CD4-positive, alpha-beta memory T cell (primary cell): Measurements from ENCODE around the gene TACC2. TPM values are rescaled to one million over a fixed set of nuclear protein-coding genes. Genes with fewer than 3 reads are reported as not detected.
A peak's percentile ranks its signal among the peaks of the same experiment; 100 is the strongest.

Source experiments
- CTCF ChIA-PET: fragments of 350-600 bp; sonication (Branson Sonifier 250); formaldehyde crosslinking; loops from one replicate; lab custom pipeline; 2021; ENCODE audit warnings: inconsistent platforms; ENCODE audit not compliant: partially characterized antibody; lab: Charles Lee
- POLR2A ChIA-PET: fragments of 350-600 bp; sonication (Branson Sonifier 250); formaldehyde crosslinking; loops from one replicate; lab custom pipeline; 2021; ENCODE audit not compliant: partially characterized antibody; lab: Charles Lee
- DNase-seq, 5 donors: peaks; one replicate each; pipeline versions ENCODE4 v3.0.0 to v3.0.0-alpha.2; 2020 to 2022; ENCODE audit warnings: mixed read lengths in 1 of 5
- H3K27ac ChIP-seq: one replicate; pipeline ENCODE4 v1.7.0; 2013; ENCODE audit warnings: low read depth, low read length
- H3K27me3 ChIP-seq: 2 replicates; pipeline ENCODE4 v1.7.0; 2013; ENCODE audit warnings: mild to moderate bottlenecking, low read length, moderate library complexity; ENCODE audit not compliant: insufficient read depth
- H3K36me3 ChIP-seq: 2 replicates; pipeline ENCODE4 v1.7.0; 2013; ENCODE audit warnings: mild to moderate bottlenecking, low read length, moderate library complexity; ENCODE audit not compliant: insufficient read depth
- H3K4me1 ChIP-seq: 2 replicates; pipeline ENCODE4 v1.7.0; 2013; ENCODE audit warnings: mild to moderate bottlenecking, low read length, moderate library complexity; ENCODE audit not compliant: insufficient read depth
- H3K4me3 ChIP-seq, 2 donors: one replicate each; pipeline ENCODE4 v1.7.0; 2013; ENCODE audit warnings: low read length in 2 of 2, mild to moderate bottlenecking in 1 of 2
- H3K9me3 ChIP-seq, 2 donors: one replicate each; pipeline ENCODE4 v1.7.0; 2013; ENCODE audit warnings: low read length in 2 of 2, control low read depth in 1 of 2; ENCODE audit not compliant: control insufficient read depth in 1 of 2
- H3K27ac Mint-ChIP-seq, 7 donors: one replicate each; pipeline ENCODE4 v1.8.0; 2020 to 2021; ENCODE audit warnings: mixed read lengths in 7 of 7, mild to moderate bottlenecking in 6 of 7, inconsistent platforms in 3 of 7, moderate library complexity in 3 of 7
- H3K27me3 Mint-ChIP-seq, 2 donors: one replicate each; pipeline ENCODE4 v1.8.0; 2020 to 2021; ENCODE audit warnings: mixed read lengths in 2 of 2
- H3K36me3 Mint-ChIP-seq, 2 donors: one replicate each; pipeline ENCODE4 v1.8.0; 2020 to 2021; ENCODE audit warnings: mixed read lengths in 2 of 2, inconsistent platforms in 1 of 2, mild to moderate bottlenecking in 1 of 2
- H3K4me1 Mint-ChIP-seq, 4 donors: one replicate each; pipeline ENCODE4 v1.8.0; 2020 to 2021; ENCODE audit warnings: mixed read lengths in 4 of 4, mild to moderate bottlenecking in 1 of 4
- H3K4me3 Mint-ChIP-seq, 8 donors: one replicate each; pipeline ENCODE4 v1.8.0; 2020 to 2021; ENCODE audit warnings: mixed read lengths in 8 of 8, mild to moderate bottlenecking in 7 of 8, moderate library complexity in 6 of 8, inconsistent platforms in 3 of 8
- H3K9me3 Mint-ChIP-seq, 8 donors: one replicate each; pipeline ENCODE4 v1.8.0; 2020 to 2021; ENCODE audit warnings: mixed read lengths in 8 of 8, mild to moderate bottlenecking in 5 of 8, inconsistent platforms in 3 of 8, moderate library complexity in 1 of 8
- intact Hi-C: fragments of 100-400 bp; cut with micrococcal nuclease; formaldehyde crosslinking; loops from one replicate; pipeline ENCODE4 v1.15.1; 2023
- polyA plus RNA-seq, 2 donors: library from polyadenylated mRNA; unstranded; fragments of 300-500 nt; fragmentation: Illumina TruSeq; gene quantifications; one replicate each; pipeline ENCODE4 v1.2.3, GENCODE V29; 2021
- total RNA-seq, 2 experiments: library from RNA; stranded (reverse); gene quantifications; one replicate each; pipeline ENCODE4 v1.2.3, GENCODE V29; 2021

TACC2 gene
- total and polyA plus RNA-seq, 4 experiments from 2014 or later, result not detected

- intact Hi-C loops, result no loop called here
- no peak overlapping the region for H3K27ac ChIP-seq
- Mint-ChIP-seq H3K4me3 (no peak overlapping the region), H3K27ac (no peak overlapping the region), H3K9me3 (no peaks in the 10 kb centered on the region), H3K27me3 (peaks cover 3 to 6% of the 10 kb centered on the region in 2 donors), H3K4me1 (no peaks in the 10 kb centered on the region), H3K36me3 (no peaks in the 10 kb centered on the region)
- ChIA-PET POLR2A (no interaction called here), CTCF (no interaction called here)
- no peaks in the 10 kb centered on the region for H3K9me3 ChIP-seq
- no peaks in the 10 kb centered on the region for H3K4me1 ChIP-seq
- no peak overlapping the region for H3K4me3 ChIP-seq
- H3K36me3 ChIP-seq, result no peaks in the 10 kb centered on the region
- no peak for DNase-seq
- no peaks in the 10 kb centered on the region for H3K27me3 ChIP-seq
Observed at GRCh38 chr10:122221958-122222357, 233.0 kb downstream of the TACC2 start.

DNA sequence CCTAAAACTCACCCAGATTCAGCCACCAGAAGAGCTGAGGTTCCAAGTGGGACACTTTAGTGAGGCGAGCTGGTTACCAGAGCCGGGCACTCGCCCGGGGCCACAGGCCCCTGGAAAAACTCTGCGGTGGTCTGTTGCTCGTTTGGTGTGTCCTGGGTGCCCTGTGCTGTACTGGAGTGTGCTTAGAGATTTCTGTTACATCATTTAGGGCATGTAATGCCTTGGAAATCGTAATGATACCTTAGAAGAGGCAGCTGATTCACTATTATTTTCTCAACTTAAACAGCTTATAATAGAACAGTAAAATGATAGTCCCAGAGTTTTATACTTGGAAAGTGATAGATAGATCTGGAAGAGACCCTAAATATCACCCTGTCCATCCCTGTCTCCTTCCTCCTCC lies 233.7 kb downstream of the TACC2 start:
- no peaks in the 10 kb centered on the region for H3K4me1 Mint-ChIP-seq
- ChIA-PET POLR2A (no interaction called here), CTCF (no interaction called here)
- H3K27ac ChIP-seq, result no peak overlapping the region
- H3K36me3 Mint-ChIP-seq, result no peaks in the 10 kb centered on the region
- peaks cover 3 to 6% of the 10 kb centered on the region in 2 donors for H3K27me3 Mint-ChIP-seq
- H3K4me3 ChIP-seq, result no peak overlapping the region
- DNase-seq, result no peak
- intact Hi-C loops, result no loop called here
- no peaks in the 10 kb centered on the region for H3K27me3 ChIP-seq
- no peaks in the 10 kb centered on the region for H3K4me1 ChIP-seq
- H3K9me3 ChIP-seq, result no peaks in the 10 kb centered on the region
- H3K4me3 Mint-ChIP-seq, result no peak overlapping the region
- H3K27ac Mint-ChIP-seq, result no peak overlapping the region
- H3K36me3 ChIP-seq, result no peaks in the 10 kb centered on the region
- H3K9me3 Mint-ChIP-seq, result no peaks in the 10 kb centered on the region

DNA sequence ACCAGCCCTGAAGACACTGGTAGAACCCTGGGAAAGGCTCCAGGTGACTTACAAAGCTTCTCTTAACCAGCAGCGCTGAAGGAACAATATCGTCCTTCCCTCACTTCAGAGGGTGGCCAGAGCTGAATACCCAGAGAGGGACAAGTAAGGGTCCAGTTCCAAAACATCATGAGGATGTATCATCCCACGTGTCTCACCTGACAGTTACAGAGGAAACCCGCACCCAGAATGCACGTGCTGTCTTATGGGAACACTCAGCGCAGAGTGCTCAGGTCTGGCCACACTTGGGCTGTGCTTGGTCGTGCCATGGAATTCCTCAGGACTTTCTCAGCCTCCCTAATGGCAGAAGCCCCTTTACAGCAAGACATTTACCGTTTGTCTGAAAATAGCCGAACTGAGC lies 235.2 kb downstream of the TACC2 start:
- Histone ChIP-seq H3K27ac (no peak overlapping the region), H3K4me3 (no peak overlapping the region), H3K27me3 (no peaks in the 10 kb centered on the region), H3K9me3 (no peaks in the 10 kb centered on the region), H3K4me1 (no peaks in the 10 kb centered on the region), H3K36me3 (no peaks in the 10 kb centered on the region)
- ChIA-PET CTCF (no interaction called here), POLR2A (no interaction called here)
- DNase-seq, result no peak
- Mint-ChIP-seq H3K27ac (no peak overlapping the region), H3K27me3 (peaks cover 3 to 8% of the 10 kb centered on the region in 2 donors), H3K4me1 (no peaks in the 10 kb centered on the region), H3K9me3 (no peaks in the 10 kb centered on the region), H3K36me3 (no peaks in the 10 kb centered on the region), H3K4me3 (no peak overlapping the region)
- intact Hi-C loops, result no loop called here

- DNase-seq, result no peak
- Histone ChIP-seq H3K4me1 (no peaks in the 10 kb centered on the region), H3K4me3 (no peak overlapping the region), H3K36me3 (no peaks in the 10 kb centered on the region), H3K9me3 (no peaks in the 10 kb centered on the region), H3K27me3 (no peaks in the 10 kb centered on the region), H3K27ac (no peak overlapping the region)
- Mint-ChIP-seq H3K4me1 (no peaks in the 10 kb centered on the region), H3K27ac (no peak overlapping the region), H3K27me3 (peaks cover 3 to 11% of the 10 kb centered on the region in 2 donors), H3K4me3 (no peak overlapping the region), H3K36me3 (no peaks in the 10 kb centered on the region), H3K9me3 (no peaks in the 10 kb centered on the region)
- ChIA-PET POLR2A (no interaction called here), CTCF (no interaction called here)
- intact Hi-C loops, result no loop called here
Observed at GRCh38 chr10:122225330-122225729, 236.4 kb downstream of the TACC2 start.

GRCh38 chr10:122227754-122228153 lies 238.8 kb downstream of the TACC2 start:
- Histone ChIP-seq H3K9me3 (no peaks in the 10 kb centered on the region), H3K36me3 (no peaks in the 10 kb centered on the region), H3K4me1 (no peaks in the 10 kb centered on the region), H3K4me3 (no peak overlapping the region), H3K27me3 (no peaks in the 10 kb centered on the region), H3K27ac (no peak overlapping the region)
- H3K27me3 Mint-ChIP-seq, result peaks cover 4 to 10% of the 10 kb centered on the region in 2 donors
- ChIA-PET CTCF (interaction anchor here (2.2 kb wide), 1 partner anchor 40 kb away, joined by 5 read pairs; no protein-coding TSS in a partner anchor), POLR2A (no interaction called here)
- no peak overlapping the region for H3K27ac Mint-ChIP-seq
- intact Hi-C loops, result no loop called here
- H3K36me3 Mint-ChIP-seq, result no peaks in the 10 kb centered on the region
- H3K4me1 Mint-ChIP-seq, result no peaks in the 10 kb centered on the region
- no peak for DNase-seq
- no peak overlapping the region for H3K4me3 Mint-ChIP-seq
- H3K9me3 Mint-ChIP-seq, result no peaks in the 10 kb centered on the region

DNA sequence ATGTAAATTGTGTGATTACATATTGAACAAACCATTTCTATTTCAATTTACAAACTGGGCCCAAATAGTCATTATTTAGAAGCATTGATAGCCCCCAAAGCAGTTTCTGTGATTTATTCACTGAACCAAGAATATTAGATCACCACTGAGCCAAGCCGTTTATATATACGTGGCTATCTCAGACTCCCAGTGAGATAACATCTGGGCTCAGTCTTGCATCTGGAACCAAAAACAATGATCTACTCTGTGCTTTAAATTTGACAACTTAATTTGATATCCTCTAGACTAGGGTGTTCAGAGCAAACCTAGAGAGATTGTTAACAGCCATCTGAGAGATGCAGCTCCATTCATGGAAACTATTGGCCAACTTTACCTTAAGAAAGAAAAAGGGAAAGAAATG lies 240.7 kb downstream of the TACC2 start:
- H3K36me3 Mint-ChIP-seq, result no peaks in the 10 kb centered on the region
- peaks cover 5 to 10% of the 10 kb centered on the region in 2 donors for H3K27me3 Mint-ChIP-seq
- H3K4me3 Mint-ChIP-seq, result no peak overlapping the region

GRCh38 chr10:122230222-122230621 lies 241.3 kb downstream of the TACC2 start:
- H3K27ac Mint-ChIP-seq, result peak overlapping the region in 1 of 7 donors; percentile 67
- H3K4me3 ChIP-seq, result no peak overlapping the region
- H3K27ac ChIP-seq, result no peak overlapping the region
- no peaks in the 10 kb centered on the region for H3K27me3 ChIP-seq
- H3K4me1 ChIP-seq, result no peaks in the 10 kb centered on the region
- no peak for DNase-seq
- no peaks in the 10 kb centered on the region for H3K4me1 Mint-ChIP-seq
- no peaks in the 10 kb centered on the region for H3K9me3 ChIP-seq
- ChIA-PET POLR2A (no interaction called here), CTCF (no interaction called here)
- H3K9me3 Mint-ChIP-seq, result no peaks in the 10 kb centered on the region
- H3K27me3 Mint-ChIP-seq, result peaks cover 5 to 10% of the 10 kb centered on the region in 2 donors
- no peaks in the 10 kb centered on the region for H3K36me3 Mint-ChIP-seq
- no peaks in the 10 kb centered on the region for H3K36me3 ChIP-seq
- intact Hi-C loops, result no loop called here
- H3K4me3 Mint-ChIP-seq, result no peak overlapping the region

More for the DNA sequence above, 240.7 kb downstream of the TACC2 start:
- ChIA-PET POLR2A (no interaction called here), CTCF (no interaction called here)
- H3K36me3 ChIP-seq, result no peaks in the 10 kb centered on the region
- H3K27me3 ChIP-seq, result no peaks in the 10 kb centered on the region
- H3K9me3 Mint-ChIP-seq, result no peaks in the 10 kb centered on the region
- no peaks in the 10 kb centered on the region for H3K4me1 ChIP-seq
- H3K4me1 Mint-ChIP-seq, result no peaks in the 10 kb centered on the region
- H3K4me3 ChIP-seq, result no peak overlapping the region
- no peaks in the 10 kb centered on the region for H3K9me3 ChIP-seq
- intact Hi-C loops, result no loop called here
- no peak overlapping the region for H3K27ac Mint-ChIP-seq
- H3K27ac ChIP-seq, result no peak overlapping the region
- DNase-seq, result no peak

DNA sequence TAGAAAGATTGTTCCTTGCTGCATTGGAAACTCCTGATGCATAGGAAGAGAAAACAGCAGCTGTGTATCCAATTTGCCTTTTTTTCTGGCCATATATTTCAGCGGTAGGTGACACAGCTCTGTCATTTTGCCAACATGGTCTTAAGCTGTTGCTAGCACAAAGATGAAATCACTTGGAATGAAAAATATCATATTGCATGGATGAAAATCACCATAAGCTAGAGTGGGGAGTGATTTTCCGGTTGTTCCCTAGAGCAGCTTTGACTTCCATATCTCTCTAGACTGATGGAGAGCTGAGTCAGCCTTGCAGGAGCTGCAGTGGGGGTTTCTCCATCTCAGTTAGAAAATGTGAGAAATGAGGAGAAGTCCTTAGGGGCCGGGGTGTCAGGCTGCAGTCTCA lies 243.8 kb downstream of the TACC2 start:
- POLR2A ChIA-PET, result no interaction called here
- H3K36me3 ChIP-seq, result no peaks in the 10 kb centered on the region
- Mint-ChIP-seq H3K36me3 (no peaks in the 10 kb centered on the region), H3K27ac (no peak overlapping the region), H3K27me3 (peaks cover 2 to 5% of the 10 kb centered on the region in 2 donors), H3K4me3 (no peak overlapping the region), H3K4me1 (no peaks in the 10 kb centered on the region), H3K9me3 (no peaks in the 10 kb centered on the region)
- H3K4me3 ChIP-seq, result no peak overlapping the region
- no peak overlapping the region for H3K27ac ChIP-seq
- intact Hi-C loops, result no loop called here
- CTCF ChIA-PET, result no interaction called here
- no peaks in the 10 kb centered on the region for H3K9me3 ChIP-seq
- H3K4me1 ChIP-seq, result no peaks in the 10 kb centered on the region
- no peaks in the 10 kb centered on the region for H3K27me3 ChIP-seq
- DNase-seq, result no peak
